ENCODE measurements around the gene PIK3R5. TPM values are rescaled to one million over a fixed set of nuclear protein-coding genes. Genes with fewer than 3 reads are reported as not detected.

PIK3R5 gene
- total RNA-seq, 2 experiments from 2014 or later: 153 to 159 TPM

- Mint-ChIP-seq H3K27me3 (no peaks in the 10 kb centered on the region), H3K36me3 (ENCODE audit: low read depth) (no peaks in the 10 kb centered on the region), H3K4me1 (ENCODE audit: low read depth) (no peaks in the 10 kb centered on the region), H3K9me3 (no peaks in the 10 kb centered on the region), H3K27ac (no peak overlapping the region), H3K4me3 (no peak overlapping the region)
- ChIA-PET CTCF (no interaction called here), POLR2A (interaction anchor here (0.6 kb wide), 1 partner anchor 27 kb away, joined by 4 read pairs; no protein-coding TSS in a partner anchor)
- Histone ChIP-seq H3K27me3 (ENCODE audit: control insufficient read depth in 1 of 2, insufficient read depth in 2 of 2, low read length in 2 of 2) (no peaks in the 10 kb centered on the region), H3K4me1 (ENCODE audit: insufficient read depth, low read length) (no peaks in the 10 kb centered on the region), H3K4me3 (ENCODE audit: low read length) (no peak overlapping the region), H3K36me3 (ENCODE audit: insufficient read depth, low read length) (no peaks in the 10 kb centered on the region), H3K9me3 (ENCODE audit: control insufficient read depth in 1 of 2, insufficient read depth in 1 of 2, low read length in 2 of 2) (no peaks in the 10 kb centered on the region), H3K27ac (ENCODE audit: low read depth in 1 of 2, low read length in 2 of 2) (no peak overlapping the region)
- no peak for TF ChIP-seq CTCF (IDR thresholded peaks at IDR 0.05)
- DNase-seq: no peak
- intact Hi-C loops (cut with DNase I, micrococcal nuclease): no loop called here
- no peak for ATAC-seq (ENCODE audit: poor library complexity)
These were observed 127.9 kb downstream of the PIK3R5 start for GRCh38 chr17:8837563-8838075.

DNA sequence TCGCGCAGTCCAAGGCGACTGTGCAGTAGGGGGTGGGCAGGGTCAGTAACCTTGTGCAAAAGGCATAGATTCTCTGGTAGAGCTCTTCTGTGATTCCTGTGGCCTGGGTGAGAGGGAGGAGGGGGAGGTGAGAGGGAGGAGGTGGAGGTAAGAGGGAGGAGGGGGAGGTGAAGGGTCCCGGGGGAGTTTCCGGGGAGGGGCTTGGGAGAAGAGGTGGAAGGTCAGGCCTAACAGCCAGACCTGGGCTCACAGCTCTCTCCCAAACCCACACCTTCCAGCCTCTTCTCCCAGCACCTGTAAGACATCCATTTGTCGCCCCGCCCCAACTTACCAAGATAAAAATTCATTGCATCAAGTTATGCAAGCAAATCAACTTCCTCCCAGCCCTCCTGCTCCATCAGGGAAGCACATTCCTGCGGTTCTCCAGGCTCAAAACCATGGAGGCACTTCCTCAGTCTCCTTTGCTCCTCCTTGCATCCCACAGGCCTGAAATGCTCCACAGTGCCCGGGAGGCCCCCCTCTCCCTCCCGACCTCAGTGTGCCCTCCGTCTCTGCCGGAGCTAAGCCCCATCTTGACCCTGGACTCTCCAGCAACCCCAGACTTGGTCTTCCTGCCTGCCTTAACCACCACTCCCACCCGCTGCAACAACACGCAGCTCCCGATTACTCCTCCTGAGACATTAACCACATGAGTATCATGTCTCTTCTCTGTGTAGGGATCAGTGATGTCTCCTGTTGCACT, 128.5 kb downstream of the PIK3R5 start:
- no peak for TF ChIP-seq CTCF (IDR thresholded peaks at IDR 0.05)
- POLR2A ChIA-PET: interaction anchor here (0.6 kb wide), 1 partner anchor 27 kb away, joined by 4 read pairs; no protein-coding TSS in a partner anchor
- CTCF ChIA-PET: no interaction called here
- no peak overlapping the region for H3K27ac ChIP-seq (ENCODE audit: low read depth in 1 of 2, low read length in 2 of 2)
- ATAC-seq (ENCODE audit: poor library complexity): no peak
- no peak overlapping the region for H3K4me3 ChIP-seq (ENCODE audit: low read length)
- no peaks in the 10 kb centered on the region for H3K36me3 ChIP-seq (ENCODE audit: insufficient read depth, low read length)
- H3K4me3 Mint-ChIP-seq: no peak overlapping the region
- no peak overlapping the region for H3K27ac Mint-ChIP-seq
- H3K9me3 ChIP-seq (ENCODE audit: control insufficient read depth in 1 of 2, insufficient read depth in 1 of 2, low read length in 2 of 2): no peaks in the 10 kb centered on the region
- no peaks in the 10 kb centered on the region for H3K4me1 ChIP-seq (ENCODE audit: insufficient read depth, low read length)
- intact Hi-C loops (cut with DNase I, micrococcal nuclease): no loop called here
- no peaks in the 10 kb centered on the region for H3K9me3 Mint-ChIP-seq
- no peaks in the 10 kb centered on the region for H3K4me1 Mint-ChIP-seq (ENCODE audit: low read depth)
- no peaks in the 10 kb centered on the region for H3K27me3 ChIP-seq (ENCODE audit: control insufficient read depth in 1 of 2, insufficient read depth in 2 of 2, low read length in 2 of 2)
- H3K36me3 Mint-ChIP-seq (ENCODE audit: low read depth): no peaks in the 10 kb centered on the region
- no peak for DNase-seq
- no peaks in the 10 kb centered on the region for H3K27me3 Mint-ChIP-seq

- POLR2A ChIA-PET: no interaction called here
- no peaks in the 10 kb centered on the region for H3K36me3 ChIP-seq (ENCODE audit: insufficient read depth, low read length)
These were observed 129.7 kb downstream of the PIK3R5 start for GRCh38 chr17:8835631-8836364.

More at GRCh38 chr17:8835631-8836364, 129.7 kb downstream of the PIK3R5 start:
- Histone ChIP-seq H3K4me3 (ENCODE audit: low read length) (no peak overlapping the region), H3K4me1 (ENCODE audit: insufficient read depth, low read length) (no peaks in the 10 kb centered on the region), H3K27me3 (ENCODE audit: control insufficient read depth in 1 of 2, insufficient read depth in 2 of 2, low read length in 2 of 2) (no peaks in the 10 kb centered on the region), H3K9me3 (ENCODE audit: control insufficient read depth in 1 of 2, insufficient read depth in 1 of 2, low read length in 2 of 2) (no peaks in the 10 kb centered on the region), H3K27ac (ENCODE audit: low read depth in 1 of 2, low read length in 2 of 2) (no peak overlapping the region)
- intact Hi-C loops (cut with DNase I, micrococcal nuclease): no loop called here
- no peaks in the 10 kb centered on the region for H3K27me3 Mint-ChIP-seq
- no peaks in the 10 kb centered on the region for H3K9me3 Mint-ChIP-seq
- H3K27ac Mint-ChIP-seq: no peak overlapping the region
- H3K36me3 Mint-ChIP-seq (ENCODE audit: low read depth): no peaks in the 10 kb centered on the region
- no peaks in the 10 kb centered on the region for H3K4me1 Mint-ChIP-seq (ENCODE audit: low read depth)
- DNase-seq (no peak), ATAC-seq (ENCODE audit: poor library complexity) (no peak)
- no peak overlapping the region for H3K4me3 Mint-ChIP-seq
- CTCF ChIA-PET: no interaction called here
- TF ChIP-seq CTCF (IDR thresholded peaks at IDR 0.05): no peak

Data from CD4-positive, alpha-beta T cell (primary cell).